Measurements from ENCODE around the gene ABCC4.

Gene ABCC4

DNA sequence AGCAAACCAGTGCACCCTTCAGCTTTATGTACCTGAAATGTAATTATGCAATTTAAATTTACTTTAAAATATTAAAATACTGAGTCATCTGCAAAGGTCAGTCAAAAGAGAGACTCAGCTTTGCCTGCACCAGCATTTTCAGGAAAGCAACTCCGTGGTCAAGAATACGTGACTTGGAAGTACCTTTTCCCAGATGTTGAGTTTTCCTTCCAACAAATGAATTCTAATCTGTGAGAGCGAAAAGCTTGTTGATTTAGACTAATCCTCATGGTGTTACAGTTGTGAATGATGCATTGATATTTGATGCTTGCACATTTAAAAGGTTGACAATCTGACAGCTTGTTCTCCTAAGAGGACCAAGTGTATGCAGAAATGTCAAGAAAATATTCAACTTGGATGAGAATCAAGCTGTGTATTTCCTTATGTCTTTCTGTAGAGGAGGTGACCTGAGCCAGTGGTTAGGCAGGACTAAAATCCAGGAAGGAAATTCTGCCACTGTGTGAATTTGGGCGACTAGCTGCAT lies 270.4 kb downstream of the ABCC4 start:
- Histone ChIP-seq H3K4me1 (ENCODE audit: control insufficient read depth, insufficient read depth, low read length, poor library complexity, severe bottlenecking) (no peaks in the 10 kb centered on the region), H3K4me3 (ENCODE audit: extremely low read depth, insufficient read depth, low read length, poor library complexity, severe bottlenecking) (no peak overlapping the region), H3K36me3 (ENCODE audit: control insufficient read depth, insufficient read depth, low read length) (no peaks in the 10 kb centered on the region), H3K27ac (ENCODE audit: low read depth, low read length, severe bottlenecking) (no peak overlapping the region), H3K9me3 (ENCODE audit: control insufficient read depth, low read length) (no peaks in the 10 kb centered on the region)
- 84 to 91% methylated on average over 4 of the region's 4 CpGs for WGBS, 2 experiments (ENCODE audit: insufficient coverage in 2 of 2)

DNA sequence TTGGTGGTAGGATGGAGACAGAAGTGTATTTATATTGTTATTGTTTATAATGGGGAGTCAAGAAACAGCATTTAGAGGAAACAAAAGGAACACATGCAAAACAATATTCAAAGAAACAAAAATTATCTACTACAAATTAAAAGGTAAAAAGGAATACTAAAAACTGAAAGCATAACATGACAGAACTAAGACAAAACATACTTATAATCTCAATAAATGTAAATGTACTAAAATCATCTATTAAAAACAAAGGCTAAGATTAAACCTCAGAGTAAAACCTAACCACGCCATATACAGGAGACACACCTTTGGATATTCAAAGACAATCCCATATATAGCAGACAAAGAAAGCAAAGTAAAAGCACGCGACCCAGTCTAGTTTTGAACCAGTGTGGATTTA lies 273.6 kb downstream of the ABCC4 start:
- Histone ChIP-seq H3K4me3 (ENCODE audit: extremely low read depth, insufficient read depth, low read length, poor library complexity, severe bottlenecking) (no peak overlapping the region), H3K9me3 (ENCODE audit: control insufficient read depth, low read length) (no peaks in the 10 kb centered on the region), H3K36me3 (ENCODE audit: control insufficient read depth, insufficient read depth, low read length) (peaks cover 4% of the 10 kb centered on the region), H3K27ac (ENCODE audit: low read depth, low read length, severe bottlenecking) (no peak overlapping the region), H3K4me1 (ENCODE audit: control insufficient read depth, insufficient read depth, low read length, poor library complexity, severe bottlenecking) (no peaks in the 10 kb centered on the region)
- no CpG with 5 or more reads among the region's 3 CpGs for WGBS, 2 experiments (ENCODE audit: insufficient coverage in 2 of 2)

DNA sequence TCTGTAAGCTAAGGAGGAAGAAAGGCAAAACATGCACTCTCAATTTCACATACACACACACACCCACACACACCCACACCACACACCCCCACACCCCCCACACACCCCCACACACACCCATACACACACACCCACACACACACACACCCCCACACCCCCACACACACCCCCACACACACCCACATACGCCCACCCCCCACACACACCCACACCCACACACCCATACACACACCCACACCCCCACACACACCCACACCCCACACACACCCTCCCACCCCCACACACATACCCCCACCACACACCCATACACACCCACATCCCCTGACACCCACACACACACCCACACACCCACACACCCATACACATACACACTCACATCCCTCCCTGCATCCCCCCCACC lies 276.1 kb downstream of the ABCC4 start:
- no peaks in the 10 kb centered on the region for H3K9me3 ChIP-seq (ENCODE audit: control insufficient read depth, low read length)
- H3K4me1 ChIP-seq (ENCODE audit: control insufficient read depth, insufficient read depth, low read length, poor library complexity, severe bottlenecking): no peaks in the 10 kb centered on the region
- no peak overlapping the region for H3K27ac ChIP-seq (ENCODE audit: low read depth, low read length, severe bottlenecking)
- peaks cover 4% of the 10 kb centered on the region for H3K36me3 ChIP-seq (ENCODE audit: control insufficient read depth, insufficient read depth, low read length)
- no CpG with 5 or more reads among the region's 1 CpG for WGBS, 2 experiments (ENCODE audit: insufficient coverage in 2 of 2)
- no peak overlapping the region for H3K4me3 ChIP-seq (ENCODE audit: extremely low read depth, insufficient read depth, low read length, poor library complexity, severe bottlenecking)

DNA sequence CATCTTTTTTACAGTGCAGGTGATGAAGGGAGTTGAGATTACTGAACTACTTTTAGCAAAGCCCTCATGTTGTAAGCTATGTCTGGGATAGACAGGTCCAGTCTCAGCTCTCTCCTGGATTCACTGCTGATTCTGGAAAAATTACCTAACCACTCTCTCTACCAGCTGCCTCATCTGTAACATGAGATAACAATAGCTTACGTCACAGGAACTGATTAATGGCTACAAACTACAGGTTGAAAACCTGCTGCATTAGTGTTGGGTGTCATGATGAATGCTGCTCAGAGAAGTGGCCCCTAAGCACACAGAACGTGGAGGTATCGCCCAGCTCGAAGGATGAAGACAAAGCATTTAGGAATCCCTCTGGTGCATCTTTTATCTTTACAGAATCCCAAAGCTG lies 277.8 kb downstream of the ABCC4 start:
- peaks cover 4% of the 10 kb centered on the region for H3K36me3 ChIP-seq (ENCODE audit: control insufficient read depth, insufficient read depth, low read length)
- H3K4me1 ChIP-seq (ENCODE audit: control insufficient read depth, insufficient read depth, low read length, poor library complexity, severe bottlenecking): no peaks in the 10 kb centered on the region
- no peak overlapping the region for H3K4me3 ChIP-seq (ENCODE audit: extremely low read depth, insufficient read depth, low read length, poor library complexity, severe bottlenecking)
- no peak overlapping the region for H3K27ac ChIP-seq (ENCODE audit: low read depth, low read length, severe bottlenecking)
- 92 to 95% methylated on average over 3 to 4 of the region's 4 CpGs for WGBS, 2 experiments (ENCODE audit: insufficient coverage in 2 of 2)
- no peaks in the 10 kb centered on the region for H3K9me3 ChIP-seq (ENCODE audit: control insufficient read depth, low read length)

DNA sequence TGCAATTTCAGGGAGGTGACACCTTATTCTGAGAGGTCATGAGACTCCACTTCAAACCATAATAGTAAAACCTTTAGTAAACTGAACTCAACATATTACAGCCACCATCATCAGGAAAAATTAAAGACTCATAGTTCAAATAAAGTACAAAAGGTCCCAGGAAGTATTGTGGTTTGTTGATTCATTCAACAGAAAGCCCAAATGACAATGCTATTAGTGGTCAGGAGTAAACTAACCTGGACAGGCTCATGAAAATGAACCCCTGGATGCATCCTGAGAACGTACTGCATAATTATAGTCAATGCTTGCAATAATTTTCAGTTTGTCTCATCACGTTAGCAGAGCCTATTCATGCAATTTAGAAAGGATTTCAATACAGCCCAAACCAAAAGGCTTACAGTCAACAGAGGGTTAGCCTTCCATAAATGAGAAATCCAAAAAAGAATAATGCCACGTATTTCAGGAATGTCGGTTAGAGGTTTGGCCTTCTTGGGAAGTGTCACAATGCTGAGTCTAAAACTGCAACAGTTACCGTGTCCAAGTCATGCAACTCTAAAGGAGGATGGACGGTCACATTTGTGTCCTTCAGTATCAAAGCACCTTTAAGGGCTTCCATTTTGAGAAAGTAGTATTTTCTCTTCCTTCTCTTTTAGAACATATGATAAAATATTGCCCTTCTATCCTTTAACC lies 280.8 kb downstream of the ABCC4 start:
- Histone ChIP-seq H3K4me1 (ENCODE audit: control insufficient read depth, insufficient read depth, low read length, poor library complexity, severe bottlenecking) (no peaks in the 10 kb centered on the region), H3K36me3 (ENCODE audit: control insufficient read depth, insufficient read depth, low read length) (peaks cover 4% of the 10 kb centered on the region), H3K9me3 (ENCODE audit: control insufficient read depth, low read length) (no peaks in the 10 kb centered on the region), H3K4me3 (ENCODE audit: extremely low read depth, insufficient read depth, low read length, poor library complexity, severe bottlenecking) (no peak overlapping the region), H3K27ac (ENCODE audit: low read depth, low read length, severe bottlenecking) (no peak overlapping the region)
- WGBS, 2 experiments (ENCODE audit: insufficient coverage in 2 of 2): 88 to 97% methylated on average over 4 to 6 of the region's 6 CpGs

DNA sequence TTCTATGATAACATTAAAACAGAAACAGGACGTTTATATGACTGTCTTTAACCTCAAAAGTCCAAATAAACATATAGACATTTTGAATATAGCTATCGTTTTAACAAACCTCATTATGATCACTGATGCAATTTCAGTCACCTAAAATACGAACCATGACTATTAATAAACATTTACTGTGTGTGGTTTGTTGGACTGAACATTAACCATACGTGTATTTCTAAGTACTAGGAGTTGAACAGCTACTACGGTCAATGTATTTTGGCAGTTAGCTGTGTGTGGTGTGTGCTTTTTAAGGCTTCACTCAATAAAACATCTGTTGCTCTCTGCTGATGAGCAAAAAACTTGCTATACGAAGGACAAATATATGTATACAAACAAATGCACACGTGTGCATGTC lies 281.4 kb downstream of the ABCC4 start:
- Histone ChIP-seq H3K9me3 (ENCODE audit: control insufficient read depth, low read length) (no peaks in the 10 kb centered on the region), H3K4me3 (ENCODE audit: extremely low read depth, insufficient read depth, low read length, poor library complexity, severe bottlenecking) (no peak overlapping the region), H3K36me3 (ENCODE audit: control insufficient read depth, insufficient read depth, low read length) (peaks cover 4% of the 10 kb centered on the region), H3K27ac (ENCODE audit: low read depth, low read length, severe bottlenecking) (no peak overlapping the region), H3K4me1 (ENCODE audit: control insufficient read depth, insufficient read depth, low read length, poor library complexity, severe bottlenecking) (no peaks in the 10 kb centered on the region)
- WGBS, 2 experiments (ENCODE audit: insufficient coverage in 2 of 2): 80 to 100% methylated on average over 1 to 2 of the region's 7 CpGs

DNA sequence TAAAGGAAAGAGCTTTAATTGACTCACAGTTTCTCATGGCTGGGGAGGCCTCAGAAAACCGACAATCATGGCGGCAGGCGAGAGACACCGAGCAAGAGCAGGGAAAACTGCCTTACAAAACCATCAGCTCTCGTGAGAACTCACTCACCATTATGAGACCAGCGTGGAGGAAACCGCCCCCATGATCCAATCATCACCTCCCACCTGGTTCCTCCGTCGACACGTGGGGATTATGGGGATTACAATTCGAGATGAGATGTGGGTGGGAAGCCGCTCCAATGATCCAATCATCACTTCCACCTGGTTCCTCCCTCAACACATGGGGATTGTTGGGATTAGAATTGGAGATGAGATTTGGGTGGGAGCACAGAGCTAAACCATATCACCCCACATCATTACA lies 293.9 kb downstream of the ABCC4 start:
- no peaks in the 10 kb centered on the region for H3K4me1 ChIP-seq (ENCODE audit: control insufficient read depth, insufficient read depth, low read length, poor library complexity, severe bottlenecking)
- H3K4me3 ChIP-seq (ENCODE audit: extremely low read depth, insufficient read depth, low read length, poor library complexity, severe bottlenecking): no peak overlapping the region
- H3K9me3 ChIP-seq (ENCODE audit: control insufficient read depth, low read length): no peaks in the 10 kb centered on the region
- WGBS, 2 experiments (ENCODE audit: insufficient coverage in 2 of 2): 89 to 90% methylated on average over 4 to 5 of the region's 12 CpGs
- H3K27ac ChIP-seq (ENCODE audit: low read depth, low read length, severe bottlenecking): no peak overlapping the region
- H3K36me3 ChIP-seq (ENCODE audit: control insufficient read depth, insufficient read depth, low read length): no peaks in the 10 kb centered on the region

DNA sequence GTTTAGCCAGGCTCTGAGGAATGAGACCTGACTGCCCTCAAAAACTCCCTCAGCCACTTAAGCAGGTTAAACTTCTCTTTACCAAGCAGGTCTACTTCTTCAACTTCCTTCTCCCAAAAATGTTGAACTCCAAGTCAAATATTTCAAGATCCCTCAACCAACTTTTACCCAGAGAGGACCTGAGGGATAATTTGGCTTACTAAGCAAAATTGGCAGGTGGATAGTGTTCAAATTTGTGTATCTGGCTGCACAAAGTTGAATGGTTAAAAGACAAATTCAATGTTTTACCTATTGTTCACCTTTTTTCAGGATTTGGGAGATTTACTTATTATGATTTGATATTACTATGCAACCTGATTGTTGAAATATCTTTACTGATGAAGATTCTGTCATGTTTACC lies 296.0 kb downstream of the ABCC4 start:
- no peaks in the 10 kb centered on the region for H3K4me1 ChIP-seq (ENCODE audit: control insufficient read depth, insufficient read depth, low read length, poor library complexity, severe bottlenecking)
- H3K27ac ChIP-seq (ENCODE audit: low read depth, low read length, severe bottlenecking): no peak overlapping the region
- H3K36me3 ChIP-seq (ENCODE audit: control insufficient read depth, insufficient read depth, low read length): no peaks in the 10 kb centered on the region
- H3K9me3 ChIP-seq (ENCODE audit: control insufficient read depth, low read length): no peaks in the 10 kb centered on the region
- no peak overlapping the region for H3K4me3 ChIP-seq (ENCODE audit: extremely low read depth, insufficient read depth, low read length, poor library complexity, severe bottlenecking)

DNA sequence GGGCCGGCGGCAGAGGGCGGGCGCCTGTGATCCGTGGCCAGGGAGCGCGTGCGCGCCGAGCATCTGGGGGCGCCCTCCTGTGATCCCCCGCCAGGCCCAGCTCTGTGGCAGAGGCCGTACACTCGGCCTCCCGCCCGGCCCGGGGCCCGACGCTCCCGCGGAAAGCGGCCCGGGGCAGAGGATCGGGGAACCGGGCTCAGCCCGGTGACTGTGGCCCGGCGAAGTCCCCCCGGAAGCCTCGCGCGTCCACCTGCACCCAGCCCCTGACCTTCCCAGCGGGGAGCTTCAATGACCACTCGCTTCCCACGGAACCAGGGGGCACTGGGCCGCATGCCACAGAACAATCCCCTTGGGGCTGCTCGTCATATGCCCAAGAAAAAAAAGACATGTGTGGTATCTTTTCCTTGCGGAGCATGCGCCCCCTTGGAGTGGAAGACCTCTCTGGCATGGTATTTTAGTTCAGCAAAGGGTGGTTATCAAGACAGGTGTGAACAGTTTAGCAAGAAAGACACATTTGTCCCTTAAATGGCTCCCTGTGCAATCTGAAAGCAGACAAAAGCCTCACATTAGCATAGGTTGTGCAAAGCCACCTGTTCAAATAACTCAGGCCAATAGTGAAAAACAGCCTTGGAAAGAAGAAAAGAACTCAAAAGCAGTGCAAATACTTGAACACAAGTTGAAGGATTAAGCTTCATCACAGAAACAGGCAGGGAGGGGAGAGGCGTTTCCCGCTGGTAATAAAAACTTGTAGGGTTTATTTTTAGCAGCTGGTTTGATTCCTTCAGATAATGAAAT lies 298.0 kb downstream of the ABCC4 start:
- H3K4me1 ChIP-seq (ENCODE audit: control insufficient read depth, insufficient read depth, low read length, poor library complexity, severe bottlenecking): no peaks in the 10 kb centered on the region
- no peak overlapping the region for H3K27ac ChIP-seq (ENCODE audit: low read depth, low read length, severe bottlenecking)
- peak overlapping the region; percentile 16 for H3K4me3 ChIP-seq (ENCODE audit: extremely low read depth, insufficient read depth, low read length, poor library complexity, severe bottlenecking)
- H3K36me3 ChIP-seq (ENCODE audit: control insufficient read depth, insufficient read depth, low read length): no peaks in the 10 kb centered on the region
- 18 to 21% methylated on average over 17 to 28 of the region's 41 CpGs for WGBS, 2 experiments (ENCODE audit: insufficient coverage in 2 of 2)
- no peaks in the 10 kb centered on the region for H3K9me3 ChIP-seq (ENCODE audit: control insufficient read depth, low read length)

DNA sequence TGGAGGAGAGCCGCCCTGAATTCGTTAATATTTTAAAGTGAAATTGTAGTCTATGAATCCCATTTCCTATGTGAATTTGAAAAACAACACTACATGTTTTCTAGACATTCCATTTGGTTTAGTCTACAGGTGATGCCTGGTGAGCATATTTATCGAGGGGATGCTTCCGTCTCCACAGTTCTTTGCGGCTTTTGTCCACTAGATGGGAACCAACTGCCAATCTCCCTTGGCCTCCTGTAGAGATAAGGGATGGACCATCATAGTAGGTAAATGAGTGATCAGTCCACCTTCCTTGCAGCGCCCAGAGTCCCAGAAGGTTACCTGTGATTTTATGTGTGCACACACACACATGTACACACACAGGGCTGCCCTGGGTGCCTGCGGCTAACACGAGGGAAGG lies 299.1 kb downstream of the ABCC4 start:
- Histone ChIP-seq H3K4me1 (ENCODE audit: control insufficient read depth, insufficient read depth, low read length, poor library complexity, severe bottlenecking) (no peaks in the 10 kb centered on the region), H3K4me3 (ENCODE audit: extremely low read depth, insufficient read depth, low read length, poor library complexity, severe bottlenecking) (no peak overlapping the region), H3K9me3 (ENCODE audit: control insufficient read depth, low read length) (no peaks in the 10 kb centered on the region), H3K27ac (ENCODE audit: low read depth, low read length, severe bottlenecking) (no peak overlapping the region), H3K36me3 (ENCODE audit: control insufficient read depth, insufficient read depth, low read length) (no peaks in the 10 kb centered on the region)
- 89 to 92% methylated on average over 3 to 5 of the region's 8 CpGs for WGBS, 2 experiments (ENCODE audit: insufficient coverage in 2 of 2)

DNA sequence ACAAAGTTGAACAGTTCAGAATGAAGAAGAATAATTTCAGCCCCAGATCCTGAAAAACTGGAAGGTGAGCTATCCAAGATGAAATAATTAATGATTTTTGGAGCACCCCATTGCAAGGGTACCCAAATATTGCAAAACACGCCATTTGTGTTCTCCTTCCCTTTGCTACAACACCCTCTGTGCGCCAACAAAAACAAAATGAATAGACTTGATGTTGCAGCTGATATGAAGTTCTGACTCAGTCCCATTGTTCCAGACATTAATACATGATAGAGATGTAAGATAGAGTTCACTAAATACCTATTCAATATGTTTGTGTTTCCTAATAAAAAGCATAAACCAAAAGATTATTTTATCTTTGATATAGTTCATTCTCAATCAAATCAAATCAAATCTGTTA lies 301.4 kb downstream of the ABCC4 start:
- WGBS, 2 experiments (ENCODE audit: insufficient coverage in 2 of 2): 83% methylated on average over 1 of the region's 2 CpGs; no CpG with 5 or more reads in 1 of the 2 experiments
- Histone ChIP-seq H3K4me1 (ENCODE audit: control insufficient read depth, insufficient read depth, low read length, poor library complexity, severe bottlenecking) (no peaks in the 10 kb centered on the region), H3K4me3 (ENCODE audit: extremely low read depth, insufficient read depth, low read length, poor library complexity, severe bottlenecking) (no peak overlapping the region), H3K9me3 (ENCODE audit: control insufficient read depth, low read length) (no peaks in the 10 kb centered on the region), H3K27ac (ENCODE audit: low read depth, low read length, severe bottlenecking) (no peak overlapping the region), H3K36me3 (ENCODE audit: control insufficient read depth, insufficient read depth, low read length) (no peaks in the 10 kb centered on the region)

Data from mesodermal cell (in vitro differentiated cells).